GM12878 (cell line): ENCODE measurements around the gene KLHL20. TPM values are rescaled to one million over a fixed set of nuclear protein-coding genes. Genes with fewer than 3 reads are reported as not detected.
"Not testable (repeated sequence)": the region's sequence is repeated elsewhere in the genome, so short reads cannot be mapped to it uniquely, and the experiment has no call there.

Source experiments
- ATAC-seq: fragments of 200-7000 bp; cut with Tn5 transposase; 3 replicates; pipeline ENCODE4 v1.9.1; 2020; ENCODE audit warnings: mild to moderate bottlenecking, moderate library complexity
- BruUV-seq: library from RNA; stranded (reverse); fragments of 400-500 nt; replicated peaks from 2 replicates; lab custom pipeline; 2021; lab: Mats Ljungman, UMichigan
- CTCF ChIA-PET: fragments of 300-600 bp; sonication (Branson Sonifier 250); formaldehyde crosslinking; extraction: SDS; loops from one replicate; lab custom pipeline; 2021; ENCODE audit warnings: inconsistent platforms; lab: Yijun Ruan, JAX
- POLR2A ChIA-PET: fragments of 350-600 bp; formaldehyde crosslinking; extraction: SDS; loops from one replicate; lab custom pipeline; 2021; ENCODE audit warnings: inconsistent platforms; lab: Charles Lee
- RAD21 ChIA-PET: fragments of 300-600 bp; sonication (Branson Sonifier 250); formaldehyde crosslinking; loops from one replicate; lab custom pipeline; 2023; ENCODE audit warnings: antibody characterized with exemption; ENCODE audit not compliant: unreplicated experiment; lab: Charles Lee
- SMC1A ChIA-PET: fragments of 300-600 bp; sonication (Branson Sonifier 250); formaldehyde crosslinking; loops from one replicate; lab custom pipeline; 2023; ENCODE audit not compliant: unreplicated experiment, uncharacterized antibody; lab: Charles Lee
- DNase-seq: peaks from one replicate; pipeline ENCODE4 v3.0.0-alpha.2; 2011; ENCODE audit warnings: low read depth, low spot score
- FAIRE-seq: peaks from 3 replicates; lab custom pipeline; 2011; peaks lifted over from hg19 to GRCh38; lab: Jason Lieb, UNC
- H2AFZ ChIP-seq: 2 replicates; pipeline ENCODE4 v1.6.0; 2011; ENCODE audit warnings: low read depth, low read length, control low read depth; ENCODE audit not compliant: control insufficient read depth
- H3K27ac ChIP-seq: 2 replicates; pipeline ENCODE4 v1.5.1; 2011; ENCODE audit warnings: control low read depth; ENCODE audit not compliant: control insufficient read depth, insufficient read depth
- H3K27me3 ChIP-seq, 2 experiments: replicated peaks in 1 of 2; 2 replicates each; pipeline versions ENCODE4 v1.6.0 to v1.6.1; 2011; ENCODE audit warnings: low read length in 1 of 2; ENCODE audit not compliant: control insufficient read depth in 2 of 2, insufficient read depth in 2 of 2
- H3K36me3 ChIP-seq, 2 experiments: 2 replicates each; pipeline ENCODE4 v1.5.1; 2011; ENCODE audit warnings: low read length in 1 of 2; ENCODE audit not compliant: control insufficient read depth in 2 of 2, insufficient read depth in 2 of 2
- H3K4me1 ChIP-seq: 2 replicates; pipeline ENCODE4 v1.6.1; 2011; ENCODE audit warnings: mild to moderate bottlenecking, low read length, moderate library complexity, mixed read lengths; ENCODE audit not compliant: control insufficient read depth, insufficient read depth
- H3K4me2 ChIP-seq: 2 replicates; pipeline ENCODE4 v1.6.0; 2011; ENCODE audit warnings: control low read depth; ENCODE audit not compliant: control insufficient read depth, insufficient read depth
- H3K4me3 ChIP-seq: fragments of 200-600 bp; sonication (generic); 2 replicates; pipeline ENCODE4 v1.5.1; 2016
- H3K79me2 ChIP-seq: 2 replicates; pipeline ENCODE4 v1.6.0; 2011; ENCODE audit warnings: low read length; ENCODE audit not compliant: control insufficient read depth, insufficient read depth
- H3K9ac ChIP-seq: 2 replicates; pipeline ENCODE4 v1.8.0; 2011; ENCODE audit warnings: low read length, control low read depth, mixed read lengths; ENCODE audit not compliant: control insufficient read depth, insufficient read depth
- H3K9me3 ChIP-seq: replicated peaks from 3 replicates; pipeline ENCODE4 v1.5.1; 2011; ENCODE audit warnings: mild to moderate bottlenecking, low read length; ENCODE audit not compliant: control insufficient read depth, insufficient read depth
- H4K20me1 ChIP-seq: 2 replicates; pipeline ENCODE4 v1.6.0; 2011; ENCODE audit not compliant: control insufficient read depth, insufficient read depth
- WGBS: methylation state at CpG from one replicate; pipeline ENCODE4 v1.1.6; 2016; ENCODE audit warnings: low lambda C conversion rate; ENCODE audit not compliant: insufficient replicate concordance, insufficient coverage; ENCODE audit errors: missing lambda C conversion rate; 5-methylcytosine and 5-hydroxymethylcytosine counted together
- in situ Hi-C: fragments of 300-500 bp; cut with MboI; formaldehyde crosslinking; loops from 9 replicates; pipeline ENCODE4 v1.14.3; 2018; ENCODE audit warnings: mixed read lengths
- intact Hi-C: fragments of 100-400 bp; cut with micrococcal nuclease; formaldehyde crosslinking; loops from one replicate; pipeline ENCODE4 v1.14.2; 2022; ENCODE audit not compliant: unreplicated experiment
- polyA plus RNA-seq, 11 experiments: library from polyadenylated mRNA; depleted of rRNA in 4 of 11; unstranded in 6 of 11; stranded (reverse) in 5 of 11; fragments of >200 nt; fragmentation: Nextera tagmentation in 4 of 11; fragmentation: Illumina TruSeq in 1 of 11; extraction: Ambion mirVana in 4 of 11; extraction: Trizol in 1 of 11; gene quantifications; 1 replicate in 1 of 11; 2 replicates in 10 of 11; pipeline versions ENCODE4 v1.2.1 to v1.2.3, GENCODE V29; 2011 to 2016; ENCODE audit warnings: inconsistent platforms in 2 of 11, missing spikeins in 2 of 11, low read depth in 1 of 11
- total RNA-seq, 4 experiments: library from RNA; depleted of rRNA in 3 of 4; stranded (reverse); fragments of >200 nt in 3 of 4; fragmentation: Illumina TruSeq in 1 of 4; extraction: Trizol in 1 of 4; gene quantifications; 2 replicates each; pipeline versions ENCODE4 v1.2.1 to v1.2.3, GENCODE V29; 2013 to 2021
- TF ChIP-seq, protein P1 (sequence below), 3 experiments: IDR thresholded peaks in 2 of 3; conservative IDR thresholded peaks in 1 of 3; 2 replicates each; pipeline ENCODE4 v1.5.1; 2011; ENCODE audit warnings: low read depth in 3 of 3, low read length in 3 of 3, mild to moderate bottlenecking in 3 of 3, control low read depth in 2 of 3, moderate library complexity in 2 of 3, inconsistent platforms in 1 of 3, mixed read lengths in 1 of 3; ENCODE audit not compliant: control insufficient read depth in 2 of 3, insufficient read depth in 1 of 3; ENCODE audit errors: extremely low read depth in 1 of 3

Gene KLHL20
- total and polyA plus RNA-seq, 10 of the 15 experiments (the other 5 are each of a cell fraction or from before 2014, with no cell fraction given): 3.8 to 14.0 (median 10.0) TPM

DNA sequence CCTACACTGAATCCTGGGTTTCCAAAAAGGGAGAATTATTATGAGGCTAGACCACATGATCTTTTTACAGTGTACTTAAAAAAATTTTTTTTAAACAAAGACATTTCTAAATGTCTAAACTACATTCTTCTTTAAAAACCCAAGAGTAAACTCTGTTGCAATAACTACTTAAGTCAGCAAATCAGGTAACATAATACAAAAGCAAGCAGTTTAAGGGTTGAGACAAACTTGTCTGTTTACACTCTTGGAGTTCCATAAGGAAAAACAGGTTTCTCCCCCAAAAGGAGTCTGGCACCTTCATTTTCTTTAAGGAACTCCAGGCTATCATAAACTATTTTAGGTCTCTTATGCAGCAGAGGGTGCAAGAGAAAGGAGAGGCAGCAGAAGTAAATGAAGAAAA, 32.6 kb upstream of the KLHL20 start:
- intact Hi-C loops: no loop called here
- BruUV-seq: no TSS peak
- SMC1A ChIA-PET: no interaction called here
- no peak for FAIRE-seq
- Histone ChIP-seq H3K79me2 (no peaks in the 10 kb centered on the region), H4K20me1 (no peaks in the 10 kb centered on the region), H3K27ac (no peak overlapping the region), H3K9me3 (no peaks in the 10 kb centered on the region), H3K4me3 (no peak overlapping the region), H3K9ac (no peak overlapping the region), H3K36me3 (no peaks in the 10 kb centered on the region), H3K4me2 (no peak overlapping the region), H3K4me1 (no peaks in the 10 kb centered on the region), H2AFZ (no peak overlapping the region), H3K27me3 (no peaks in the 10 kb centered on the region)
- TF ChIP-seq, protein P1, sequence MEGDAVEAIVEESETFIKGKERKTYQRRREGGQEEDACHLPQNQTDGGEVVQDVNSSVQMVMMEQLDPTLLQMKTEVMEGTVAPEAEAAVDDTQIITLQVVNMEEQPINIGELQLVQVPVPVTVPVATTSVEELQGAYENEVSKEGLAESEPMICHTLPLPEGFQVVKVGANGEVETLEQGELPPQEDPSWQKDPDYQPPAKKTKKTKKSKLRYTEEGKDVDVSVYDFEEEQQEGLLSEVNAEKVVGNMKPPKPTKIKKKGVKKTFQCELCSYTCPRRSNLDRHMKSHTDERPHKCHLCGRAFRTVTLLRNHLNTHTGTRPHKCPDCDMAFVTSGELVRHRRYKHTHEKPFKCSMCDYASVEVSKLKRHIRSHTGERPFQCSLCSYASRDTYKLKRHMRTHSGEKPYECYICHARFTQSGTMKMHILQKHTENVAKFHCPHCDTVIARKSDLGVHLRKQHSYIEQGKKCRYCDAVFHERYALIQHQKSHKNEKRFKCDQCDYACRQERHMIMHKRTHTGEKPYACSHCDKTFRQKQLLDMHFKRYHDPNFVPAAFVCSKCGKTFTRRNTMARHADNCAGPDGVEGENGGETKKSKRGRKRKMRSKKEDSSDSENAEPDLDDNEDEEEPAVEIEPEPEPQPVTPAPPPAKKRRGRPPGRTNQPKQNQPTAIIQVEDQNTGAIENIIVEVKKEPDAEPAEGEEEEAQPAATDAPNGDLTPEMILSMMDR (IDR thresholded peaks at IDR 0.05 in 2 of 3, conservative IDR thresholded peaks at IDR 0.05 in 1 of 3; ENCODE audit: control insufficient read depth in 2 of 3, extremely low read depth in 1 of 3, insufficient read depth in 1 of 3, low read depth in 3 of 3, low read length in 3 of 3): no peak
- in situ Hi-C loops: no loop called here
- RAD21 ChIA-PET: interaction anchor here (0.8 kb wide), 1 partner anchor 142 kb away, joined by 3 read pairs; no protein-coding TSS in a partner anchor
- CTCF ChIA-PET: no interaction called here
- no peak for ATAC-seq
- POLR2A ChIA-PET: interaction anchor here (0.6 kb wide), 1 partner anchor 268 kb away, joined by 4 read pairs; no protein-coding TSS in a partner anchor
- DNase-seq: no peak

DNA sequence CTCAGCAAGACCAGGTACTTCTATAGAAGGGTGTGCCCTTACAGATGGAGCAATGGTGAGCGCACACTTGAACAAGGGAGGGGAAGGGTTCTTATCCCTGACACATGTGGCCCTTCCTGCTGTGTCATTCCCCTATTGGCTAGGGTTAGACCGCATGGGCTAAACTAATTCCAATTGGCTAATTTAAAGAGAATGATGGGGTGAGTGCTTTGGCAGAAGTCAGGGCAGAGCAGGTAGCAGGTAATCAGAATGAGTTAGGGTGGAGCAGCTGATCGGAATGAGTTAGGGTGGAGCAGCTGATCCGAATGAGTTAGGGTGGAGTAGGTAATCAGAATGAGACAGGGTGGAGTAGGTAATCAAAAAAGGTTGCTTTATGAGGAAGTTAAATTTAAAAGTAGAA, 30.9 kb upstream of the KLHL20 start:
- H3K4me3 ChIP-seq, H3K9ac ChIP-seq, BruUV-seq, in situ Hi-C loops, intact Hi-C loops, FAIRE-seq, H3K9me3 ChIP-seq, H3K4me2 ChIP-seq, H4K20me1 ChIP-seq, H3K27ac ChIP-seq, H3K4me1 ChIP-seq, H3K27me3 ChIP-seq, H3K36me3 ChIP-seq, ATAC-seq, DNase-seq, POLR2A ChIA-PET, SMC1A ChIA-PET, H2AFZ ChIP-seq, H3K79me2 ChIP-seq: not testable (repeated sequence)
- 66% methylated on average over 4 of the region's 4 CpGs for WGBS
- ChIA-PET CTCF (interaction anchor here (1.0 kb wide), 1 partner anchor 37 kb away, joined by 3 read pairs; no protein-coding TSS in a partner anchor), RAD21 (interaction anchor here (0.9 kb wide), 1 partner anchor 23 kb away, joined by 3 read pairs; no protein-coding TSS in a partner anchor)

DNA sequence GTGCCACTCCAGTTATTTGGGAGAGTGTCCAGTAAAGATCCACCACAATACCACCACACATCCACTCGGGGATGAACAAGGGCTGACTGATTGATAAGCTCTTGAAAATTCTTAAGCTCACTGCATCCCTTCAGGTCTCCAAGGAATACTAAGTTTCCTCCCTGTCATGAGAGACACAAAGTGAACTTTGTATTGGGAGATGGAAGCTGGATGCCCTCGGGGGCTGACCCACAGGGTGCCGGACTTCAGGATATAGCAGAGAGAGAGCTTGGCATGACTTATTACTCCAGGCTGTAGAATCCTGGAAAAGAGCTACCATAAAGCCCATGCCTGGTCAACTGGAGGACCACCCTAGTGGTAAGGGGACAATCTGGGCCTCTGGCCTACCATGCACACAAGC, 29.7 kb upstream of the KLHL20 start:
- intact Hi-C loops, H3K36me3 ChIP-seq, SMC1A ChIA-PET, H3K9me3 ChIP-seq, H3K4me1 ChIP-seq, in situ Hi-C loops, H2AFZ ChIP-seq, BruUV-seq, H3K9ac ChIP-seq, RAD21 ChIA-PET, H3K27ac ChIP-seq, H3K27me3 ChIP-seq, H3K4me3 ChIP-seq, H3K79me2 ChIP-seq, ATAC-seq, H3K4me2 ChIP-seq, DNase-seq, H4K20me1 ChIP-seq, FAIRE-seq: not testable (repeated sequence)
- POLR2A ChIA-PET: interaction anchor here (0.6 kb wide), 1 partner anchor 490 kb away, joined by 5 read pairs; no protein-coding TSS in a partner anchor
- 43% methylated on average over 3 of the region's 3 CpGs for WGBS
- CTCF ChIA-PET: interaction anchor here (0.6 to 1.1 kb wide), 2 partner anchors 21 to 265 kb away, joined by 3 read pairs; no protein-coding TSS in a partner anchor
